Thymus (tissue), 11 donors: ENCODE measurements around the gene SASS6. TPM values are rescaled to one million over a fixed set of nuclear protein-coding genes. Genes with fewer than 3 reads are reported as not detected.
"Not testable (repeated sequence)": the region's sequence is repeated elsewhere in the genome, so short reads cannot be mapped to it uniquely, and the experiment has no call there.

Experiments
- DNase-seq, 9 donors: peaks; one replicate each; pipeline ENCODE4 v3.0.0-alpha.2; 2013; ENCODE audit warnings: low spot score in 9 of 9, low read depth in 6 of 9, missing footprints in 1 of 9
- H3K27ac ChIP-seq, 2 donors: one replicate each; pipeline ENCODE4 v1.5.1; 2013; ENCODE audit warnings: control low read depth in 1 of 2, low read depth in 1 of 2, low read length in 1 of 2, mild to moderate bottlenecking in 1 of 2, moderate library complexity in 1 of 2
- H3K27me3 ChIP-seq, 2 donors: one replicate each; pipeline ENCODE4 v1.5.1; 2013; ENCODE audit warnings: low read length in 1 of 2; ENCODE audit not compliant: control insufficient read depth in 2 of 2, insufficient read depth in 1 of 2
- H3K36me3 ChIP-seq, 2 donors: one replicate each; pipeline ENCODE4 v1.5.1; 2013; ENCODE audit warnings: low read length in 1 of 2, mild to moderate bottlenecking in 1 of 2, moderate library complexity in 1 of 2; ENCODE audit not compliant: control insufficient read depth in 2 of 2, insufficient read depth in 2 of 2
- H3K4me1 ChIP-seq, 2 donors: one replicate each; pipeline ENCODE4 v1.5.1; 2013; ENCODE audit warnings: low read length in 2 of 2; ENCODE audit not compliant: control insufficient read depth in 2 of 2, insufficient read depth in 2 of 2
- H3K4me3 ChIP-seq, 2 donors: one replicate each; pipeline ENCODE4 v1.5.1; 2013; ENCODE audit warnings: low read length in 2 of 2, control low read depth in 1 of 2, mild to moderate bottlenecking in 1 of 2
- H3K9me3 ChIP-seq, 2 donors: one replicate each; pipeline ENCODE4 v1.5.1; 2013; ENCODE audit warnings: low read length in 1 of 2, mild to moderate bottlenecking in 1 of 2; ENCODE audit not compliant: control insufficient read depth in 2 of 2, insufficient read depth in 1 of 2
- WGBS: extraction: QIAGEN DNeasy Blood & Tissue Kit; methylation state at CpG from one replicate; pipeline ENCODE4 v1.1.7; 2013; 5-methylcytosine and 5-hydroxymethylcytosine counted together
- polyA plus RNA-seq: library from polyadenylated mRNA; stranded (reverse); fragments of 200-250 nt; gene quantifications from one replicate; pipeline ENCODE4 v1.2.3, GENCODE V29; 2013
- total RNA-seq: library from RNA; stranded (reverse); fragments of 120-200 nt; gene quantifications from one replicate; pipeline ENCODE4 v1.2.4, GENCODE V29; 2013
- donor health status: healthy.

SASS6 gene
- total and polyA plus RNA-seq, 2 donors = 4.9 to 7.4 TPM

DNA sequence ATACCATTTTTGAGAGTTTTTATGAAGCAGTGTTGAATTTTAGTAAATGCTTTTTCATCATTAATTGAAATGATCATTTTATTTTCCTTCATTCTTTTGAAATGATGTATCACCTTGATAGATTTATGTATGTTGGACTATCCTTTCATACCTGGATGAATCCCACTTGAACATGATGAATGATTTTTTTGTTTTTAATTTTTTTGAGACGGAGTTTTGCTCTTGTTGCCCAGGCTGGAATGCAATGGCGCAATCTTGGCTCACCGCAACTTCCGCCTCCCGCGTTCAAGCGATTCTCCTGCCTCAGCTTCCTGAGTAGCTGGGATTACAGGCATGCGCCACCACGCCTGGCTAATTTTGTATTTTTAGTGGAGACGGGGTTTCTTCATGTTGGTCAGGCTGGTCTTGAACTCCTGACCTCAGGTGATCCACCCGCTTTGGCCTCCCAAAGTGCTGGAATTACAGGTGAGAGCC is 85.5 kb downstream of the SASS6 start:
- not testable (repeated sequence) for DNase-seq, H3K4me1 ChIP-seq, H3K36me3 ChIP-seq

GRCh38 chr1:100045206-100045605 is 87.5 kb downstream of the SASS6 start:
- no peaks in the 10 kb centered on the region for H3K27me3 ChIP-seq
- peaks cover 3 to 11% of the 10 kb centered on the region in 2 donors for H3K4me1 ChIP-seq
- peaks cover 4 to 8% of the 10 kb centered on the region in 2 donors for H3K36me3 ChIP-seq
- H3K4me3 ChIP-seq = no peak overlapping the region
- H3K9me3 ChIP-seq = no peaks in the 10 kb centered on the region
- 98% methylated on average over 5 of the region's 5 CpGs for WGBS
- H3K27ac ChIP-seq = no peak overlapping the region
- DNase-seq = no peak

More for the DNA sequence above, 85.5 kb downstream of the SASS6 start:
- H3K9me3 ChIP-seq, H3K27me3 ChIP-seq, H3K4me3 ChIP-seq, H3K27ac ChIP-seq: not testable (repeated sequence)
- 98% methylated on average over 11 of the region's 11 CpGs for WGBS

DNA sequence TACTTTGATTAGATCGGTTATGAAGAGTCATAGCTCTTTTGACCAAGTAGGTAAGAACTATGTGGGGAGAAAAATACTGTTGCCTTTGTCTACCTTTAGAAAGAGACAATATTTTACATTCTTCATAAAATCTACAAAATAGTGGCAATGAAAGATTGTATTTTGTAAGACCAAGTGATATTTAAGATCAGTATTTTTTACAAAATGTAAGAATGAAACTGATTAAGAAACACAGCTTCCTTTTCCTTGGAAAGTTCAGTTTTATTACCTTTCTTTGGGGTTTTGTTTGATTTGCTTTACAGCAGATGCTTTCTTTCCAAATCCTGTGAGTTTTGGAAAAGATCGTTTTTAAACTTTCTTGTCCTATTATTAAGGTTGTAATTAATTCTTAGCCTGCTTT is 93.1 kb downstream of the SASS6 start:
- WGBS = 34% methylated on average over 2 of the region's 2 CpGs
- H3K9me3 ChIP-seq = no peaks in the 10 kb centered on the region
- peak overlapping the region in 1 of 2 donors; percentile 97 for H3K27ac ChIP-seq
- peaks cover 3 to 12% of the 10 kb centered on the region in 2 donors for H3K4me1 ChIP-seq
- no peaks in the 10 kb centered on the region for H3K27me3 ChIP-seq
- peaks cover 0 to 3% of the 10 kb centered on the region in 2 donors for H3K36me3 ChIP-seq
- DNase-seq = peak in 1 of 9 donors; percentile 23
- peak overlapping the region in 1 of 2 donors; percentile 88 for H3K4me3 ChIP-seq

GRCh38 chr1:100038660-100039287 is 94.0 kb downstream of the SASS6 start:
- no peaks in the 10 kb centered on the region for H3K27me3 ChIP-seq
- H3K27ac ChIP-seq = peak overlapping the region; percentile 97
- H3K36me3 ChIP-seq = peaks cover 0 to 3% of the 10 kb centered on the region in 2 donors
- peak; percentile 51 to 88 (median 68) for DNase-seq
- H3K4me1 ChIP-seq = peaks cover 3 to 12% of the 10 kb centered on the region in 2 donors
- under 1% methylated on average over 37 of the region's 37 CpGs for WGBS
- no peaks in the 10 kb centered on the region for H3K9me3 ChIP-seq
- H3K4me3 ChIP-seq = peak overlapping the region; percentile 66 to 88

- Histone ChIP-seq H3K4me1 (peaks cover 3 to 12% of the 10 kb centered on the region in 2 donors), H3K4me3 (peak overlapping the region; percentile 66 to 88)
These were observed 94.6 kb downstream of the SASS6 start for GRCh38 chr1:100037927-100038659.

DNA sequence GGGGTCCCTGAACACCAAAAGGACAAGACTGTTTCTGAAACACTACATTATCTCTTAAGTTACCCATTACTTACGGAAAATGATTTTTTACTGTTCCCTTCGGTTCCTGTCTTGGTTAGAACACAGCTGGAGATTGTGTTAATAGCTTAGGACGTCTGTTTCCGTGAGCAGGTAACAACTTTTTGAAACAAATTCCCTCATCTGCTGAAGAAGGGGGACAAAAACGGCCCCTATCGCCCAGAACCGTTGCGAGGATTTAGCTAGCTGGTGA is 95.1 kb downstream of the SASS6 start:
- Histone ChIP-seq H3K36me3 (no peaks in the 10 kb centered on the region), H3K4me3 (peak overlapping the region; percentile 66 to 88), H3K27ac (peak overlapping the region; percentile 89 to 97), H3K27me3 (no peaks in the 10 kb centered on the region), H3K9me3 (no peaks in the 10 kb centered on the region), H3K4me1 (peaks cover 3 to 12% of the 10 kb centered on the region in 2 donors)
- WGBS = under 1% methylated on average over 8 of the region's 8 CpGs
- peak in 2 of 9 donors; percentile 41 to 57 for DNase-seq

More at GRCh38 chr1:100037927-100038659, 94.6 kb downstream of the SASS6 start:
- Histone ChIP-seq H3K27me3 (no peaks in the 10 kb centered on the region), H3K36me3 (no peaks in the 10 kb centered on the region), H3K9me3 (no peaks in the 10 kb centered on the region), H3K27ac (peak overlapping the region; percentile 97)
- peak; percentile 49 to 93 (median 80) for DNase-seq
- WGBS = under 1% methylated on average over 87 of the region's 87 CpGs

- Histone ChIP-seq H3K27me3 (no peaks in the 10 kb centered on the region), H3K4me1 (peaks cover 3 to 12% of the 10 kb centered on the region in 2 donors), H3K27ac (peak overlapping the region; percentile 89 to 97), H3K4me3 (peak overlapping the region; percentile 66 to 88), H3K9me3 (no peaks in the 10 kb centered on the region), H3K36me3 (no peaks in the 10 kb centered on the region)
- DNase-seq = peak in 2 of 9 donors; percentile 18 to 29
- WGBS = 30% methylated on average over 11 of the region's 11 CpGs
These were observed 95.7 kb downstream of the SASS6 start for GRCh38 chr1:100036718-100037655.

DNA sequence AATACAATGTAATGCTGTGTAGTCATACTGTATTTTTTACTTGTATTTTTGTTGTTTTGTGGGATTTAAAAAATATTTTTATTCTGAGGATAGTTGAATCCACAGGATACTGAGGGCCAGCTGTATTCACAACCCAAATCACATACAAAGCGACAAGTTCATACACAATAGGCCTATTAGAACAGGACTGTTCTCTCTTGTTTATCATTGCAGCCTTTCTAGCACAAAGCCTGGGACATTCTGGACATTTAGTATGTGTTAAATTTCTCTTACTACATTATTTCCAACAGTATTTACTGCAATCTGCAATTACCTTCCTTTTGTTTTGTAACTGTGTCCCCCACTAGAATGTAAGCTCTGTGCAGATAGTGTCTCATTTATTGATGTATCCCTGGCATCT is 97.5 kb downstream of the SASS6 start:
- Histone ChIP-seq H3K27ac (no peak overlapping the region), H3K27me3 (no peaks in the 10 kb centered on the region), H3K4me3 (no peak overlapping the region), H3K36me3 (no peaks in the 10 kb centered on the region), H3K4me1 (peaks cover 3 to 7% of the 10 kb centered on the region in 2 donors), H3K9me3 (no peaks in the 10 kb centered on the region)
- 99% methylated on average over 1 of the region's 1 CpG for WGBS
- DNase-seq = no peak
